HepG2 (cell line): ENCODE measurements around the gene WDR81. TPM values are rescaled to one million over a fixed set of nuclear protein-coding genes. Genes with fewer than 3 reads are reported as not detected.
A peak's percentile ranks its signal among the peaks of the same experiment; 100 is the strongest.

Source experiments
- DZIP1 ChIP-seq: sonication (generic); formaldehyde crosslinking; IDR thresholded peaks from 2 replicates; pipeline ENCODE4 v1.5.0; 2020; ENCODE audit warnings: mild to moderate bottlenecking, missing genetic modification reagents
- ELF1 ChIP-seq: sonication (generic); formaldehyde crosslinking; IDR thresholded peaks from 2 replicates; pipeline ENCODE4 v1.4.0; 2020; ENCODE audit warnings: missing genetic modification reagents
- MLXIP ChIP-seq: sonication (generic); formaldehyde crosslinking; IDR thresholded peaks from 2 replicates; pipeline ENCODE4 v1.9.0; 2021; ENCODE audit warnings: missing genetic modification reagents, borderline replicate concordance
- MTF2 ChIP-seq: sonication (generic); formaldehyde crosslinking; IDR thresholded peaks from 2 replicates; pipeline ENCODE4 v1.5.0; 2020; ENCODE audit warnings: missing genetic modification reagents, borderline replicate concordance
- MYNN ChIP-seq: sonication (generic); formaldehyde crosslinking; IDR thresholded peaks from 2 replicates; pipeline ENCODE4 v1.4.0; 2020; ENCODE audit warnings: mild to moderate bottlenecking, low read depth, missing genetic modification reagents
- NKX3-1 ChIP-seq: sonication (generic); formaldehyde crosslinking; IDR thresholded peaks from 2 replicates; pipeline ENCODE4 v1.5.0; 2020; ENCODE audit warnings: missing genetic modification reagents
- PAX8 ChIP-seq: sonication (generic); formaldehyde crosslinking; IDR thresholded peaks from 2 replicates; pipeline ENCODE4 v1.8.0; 2022; ENCODE audit warnings: mild to moderate bottlenecking, missing genetic modification reagents, borderline replicate concordance
- PHF8 ChIP-seq: sonication (generic); formaldehyde crosslinking; IDR thresholded peaks from 2 replicates; pipeline ENCODE4 v1.5.0; 2020; ENCODE audit warnings: missing genetic modification reagents
- POLR2AphosphoS2 ChIP-seq: IDR thresholded peaks from 2 replicates; pipeline ENCODE4 v1.6.1; 2011; ENCODE audit warnings: low read depth, low read length, improper control_type of control experiment
- POLR2G ChIP-seq: fragments of 200-400 bp; formaldehyde crosslinking; IDR thresholded peaks from 2 replicates; pipeline ENCODE4 v1.6.1; 2018; ENCODE audit warnings: mild to moderate bottlenecking, low read depth, low read length, moderate library complexity
- REXO4 ChIP-seq: sonication (generic); formaldehyde crosslinking; IDR thresholded peaks from 2 replicates; pipeline ENCODE4 v1.8.0; 2022; ENCODE audit warnings: missing genetic modification reagents, mild to moderate bottlenecking, borderline replicate concordance
- TBL1XR1 ChIP-seq: fragments of 150-350 bp; IDR thresholded peaks from 2 replicates; pipeline ENCODE4 v1.6.1; 2014; ENCODE audit warnings: borderline replicate concordance, low read length; ENCODE audit not compliant: partially characterized antibody
- TBX2 ChIP-seq: sonication (generic); formaldehyde crosslinking; IDR thresholded peaks from 2 replicates; pipeline ENCODE4 v1.5.0; 2020; ENCODE audit warnings: missing genetic modification reagents, mild to moderate bottlenecking, borderline replicate concordance
- THAP7 ChIP-seq: sonication (generic); formaldehyde crosslinking; IDR thresholded peaks from 2 replicates; pipeline ENCODE4 v1.8.1; 2023; ENCODE audit warnings: mild to moderate bottlenecking, missing genetic modification reagents
- THAP8 ChIP-seq: sonication (generic); formaldehyde crosslinking; IDR thresholded peaks from 2 replicates; pipeline ENCODE4 v1.5.1; 2020; ENCODE audit warnings: missing genetic modification reagents, mild to moderate bottlenecking, borderline replicate concordance
- ZNF530 ChIP-seq: sonication (generic); formaldehyde crosslinking; IDR thresholded peaks from 2 replicates; pipeline ENCODE4 v1.5.0; 2020; ENCODE audit warnings: low read depth, mild to moderate bottlenecking, missing genetic modification reagents
- ZNF7 ChIP-seq: IDR thresholded peaks from 2 replicates; pipeline ENCODE4 v1.6.1; 2016; ENCODE audit warnings: missing biosample characterization, missing genetic modification reagents
- polyA plus RNA-seq, 8 experiments: library from polyadenylated mRNA; depleted of rRNA in 3 of 8; stranded (reverse) in 7 of 8; unstranded in 1 of 8; fragments of >200 nt; fragmentation: Illumina TruSeq in 4 of 8; extraction: Trizol in 4 of 8; gene quantifications; 2 replicates each; pipeline versions ENCODE4 v1.2.1 to v1.2.3, GENCODE V29; 2011 to 2016; ENCODE audit warnings: low read depth in 4 of 8, missing spikeins in 1 of 8, mixed read lengths in 1 of 8; ENCODE audit not compliant: insufficient read depth in 1 of 8
- total RNA-seq, 5 experiments: library from RNA; depleted of rRNA; stranded (reverse); fragments of >200 nt; fragmentation: Illumina TruSeq; extraction: Trizol; gene quantifications; 2 replicates each; pipeline ENCODE4 v1.2.3, GENCODE V29; 2016; ENCODE audit warnings: low read depth in 1 of 5

WDR81 gene
- total and polyA plus RNA-seq, 2 of the 13 experiments (the other 11 are each of a cell fraction or from before 2014, with no cell fraction given) = 9.1 to 16.7 TPM

- TF ChIP-seq THAP8 (CRISPR knock-in tag) = 0 out of 2 replicates have a peak, but pooled peaks have one; percentile 59
- no peak for TF ChIP-seq DZIP1 (CRISPR knock-in tag)
- TF ChIP-seq THAP7 (CRISPR knock-in tag) = no peak
- peak; percentile 27; the same call in 1 of the 2 replicates for TF ChIP-seq MTF2 (CRISPR knock-in tag)
- no peak for TF ChIP-seq REXO4 (CRISPR knock-in tag)
- TF ChIP-seq ZNF530 (CRISPR knock-in tag) = no peak
- TF ChIP-seq ZNF7 (CRISPR knock-in tag) = no peak
- peak; percentile 41; the same call in 1 of the 2 replicates for TF ChIP-seq TBX2 (CRISPR knock-in tag)
- no peak for TF ChIP-seq PAX8 (CRISPR knock-in tag)
- peak; percentile 72 for TF ChIP-seq POLR2AphosphoS2
- TF ChIP-seq PHF8 (CRISPR knock-in tag) = peak; percentile 36; the same call in 1 of the 2 replicates
- no peak for TF ChIP-seq MYNN (CRISPR knock-in tag)
- no peak for TF ChIP-seq TBL1XR1
- no peak for TF ChIP-seq ELF1 (CRISPR knock-in tag)
- TF ChIP-seq POLR2G = peak; percentile 79
- TF ChIP-seq NKX3-1 (CRISPR knock-in tag) = no peak
- no peak for TF ChIP-seq MLXIP (CRISPR knock-in tag)
These were observed 14.3 kb upstream of the WDR81 start, which contains the start of gene TLCD2 (continued) for GRCh38 chr17:1709971-1710806.
